Measurements from ENCODE around the gene DENND4A.

GRCh38 chr15:65682404-65682911 lies 109.6 kb downstream of the DENND4A start:
- TF ChIP-seq, protein P1, sequence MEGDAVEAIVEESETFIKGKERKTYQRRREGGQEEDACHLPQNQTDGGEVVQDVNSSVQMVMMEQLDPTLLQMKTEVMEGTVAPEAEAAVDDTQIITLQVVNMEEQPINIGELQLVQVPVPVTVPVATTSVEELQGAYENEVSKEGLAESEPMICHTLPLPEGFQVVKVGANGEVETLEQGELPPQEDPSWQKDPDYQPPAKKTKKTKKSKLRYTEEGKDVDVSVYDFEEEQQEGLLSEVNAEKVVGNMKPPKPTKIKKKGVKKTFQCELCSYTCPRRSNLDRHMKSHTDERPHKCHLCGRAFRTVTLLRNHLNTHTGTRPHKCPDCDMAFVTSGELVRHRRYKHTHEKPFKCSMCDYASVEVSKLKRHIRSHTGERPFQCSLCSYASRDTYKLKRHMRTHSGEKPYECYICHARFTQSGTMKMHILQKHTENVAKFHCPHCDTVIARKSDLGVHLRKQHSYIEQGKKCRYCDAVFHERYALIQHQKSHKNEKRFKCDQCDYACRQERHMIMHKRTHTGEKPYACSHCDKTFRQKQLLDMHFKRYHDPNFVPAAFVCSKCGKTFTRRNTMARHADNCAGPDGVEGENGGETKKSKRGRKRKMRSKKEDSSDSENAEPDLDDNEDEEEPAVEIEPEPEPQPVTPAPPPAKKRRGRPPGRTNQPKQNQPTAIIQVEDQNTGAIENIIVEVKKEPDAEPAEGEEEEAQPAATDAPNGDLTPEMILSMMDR (IDR thresholded peaks at IDR 0.05; ENCODE audit: low read depth, low read length, poor library complexity, severe bottlenecking): no peak
- TF ChIP-seq EZH2phosphoT487 (IDR thresholded peaks at IDR 0.05; ENCODE audit: borderline replicate concordance, low read length): no peak
